ENCODE results near the gene TEP1. TPM values are rescaled to one million over a fixed set of nuclear protein-coding genes. Genes with fewer than 3 reads are reported as not detected.

The TEP1 gene
- total and polyA plus RNA-seq, 2 of the 13 experiments (the other 11 are each of a cell fraction or from before 2014, with no cell fraction given): 11.0 to 12.8 TPM

GRCh38 chr14:20412876-20413743 lies at the start of gene TEP1 (continued):
- no peak for TF ChIP-seq AKNA (CRISPR knock-in tag; IDR thresholded peaks at IDR 0.05; ENCODE audit: borderline replicate concordance)
- no peak for TF ChIP-seq SIX4 (CRISPR knock-in tag; IDR thresholded peaks at IDR 0.05)
- no peak for TF ChIP-seq STAT5B (CRISPR knock-in tag; IDR thresholded peaks at IDR 0.05)
- TF ChIP-seq NFKB2 (CRISPR knock-in tag; IDR thresholded peaks at IDR 0.05; ENCODE audit: borderline replicate concordance): peak; percentile 95; the same call in 1 of the 2 replicates
- TF ChIP-seq KLF15 (CRISPR knock-in tag; IDR thresholded peaks at IDR 0.05; ENCODE audit: borderline replicate concordance): peak; percentile 63; the same call in 1 of the 2 replicates
- peak; percentile 52 for TF ChIP-seq ZNF18 (CRISPR knock-in tag; IDR thresholded peaks at IDR 0.05; ENCODE audit: insufficient replicate concordance)
- peak; percentile 35 for TF ChIP-seq CTCF (CRISPR knock-in tag; IDR thresholded peaks at IDR 0.05)
- TF ChIP-seq KAT7 (CRISPR knock-in tag; IDR thresholded peaks at IDR 0.05; ENCODE audit: borderline replicate concordance): peak; percentile 70; the same call in 1 of the 2 replicates
- TF ChIP-seq ZNF768 (CRISPR knock-in tag; IDR thresholded peaks at IDR 0.05): peak; percentile 44; the same call in 1 of the 2 replicates
- peak; percentile 40; the same call in 1 of the 2 replicates for TF ChIP-seq IKZF5 (CRISPR knock-in tag; IDR thresholded peaks at IDR 0.05)
- TF ChIP-seq ZNF550 (CRISPR knock-in tag; IDR thresholded peaks at IDR 0.05; ENCODE audit: borderline replicate concordance): no peak
- TF ChIP-seq ARID2 (CRISPR knock-in tag; IDR thresholded peaks at IDR 0.05; ENCODE audit: borderline replicate concordance): no peak
- no peak for TF ChIP-seq ZBTB38 (CRISPR knock-in tag; IDR thresholded peaks at IDR 0.05)
- TF ChIP-seq RAD21 (CRISPR knock-in tag; IDR thresholded peaks at IDR 0.05): peak; percentile 32; the same call in 1 of the 2 replicates
- TF ChIP-seq ZBTB46 (CRISPR knock-in tag; IDR thresholded peaks at IDR 0.05; ENCODE audit: borderline replicate concordance): peak; percentile 80; the same call in 1 of the 2 replicates
